ENCODE data around the gene SLC12A2. TPM values are rescaled to one million over a fixed set of nuclear protein-coding genes. Genes with fewer than 3 reads are reported as not detected.

Gene SLC12A2
- polyA plus RNA-seq, 1 donor from 2014 or later: 28.6 TPM

DNA sequence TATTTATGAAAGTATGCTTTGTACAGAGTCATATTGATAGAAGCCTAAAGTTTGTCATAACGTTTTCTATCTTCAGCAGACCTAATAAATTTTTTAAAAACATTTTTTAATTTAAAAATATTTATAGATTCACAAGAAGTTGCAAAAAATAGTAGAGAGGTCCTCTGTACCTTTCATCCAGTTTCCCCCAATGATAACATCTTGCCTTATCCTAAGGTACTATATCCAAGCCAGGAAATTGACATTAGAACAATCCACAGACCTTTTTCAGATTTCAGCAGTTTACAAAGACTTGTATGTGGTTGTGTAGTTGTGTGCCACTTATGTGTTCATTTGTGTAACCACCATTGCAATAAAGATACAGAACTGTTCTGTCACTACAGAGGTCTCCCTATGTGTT, 88.5 kb downstream of the SLC12A2 start:
- Histone ChIP-seq H3K4me2 (ENCODE audit: low read length) (no peak overlapping the region), H3K27me3 (ENCODE audit: insufficient read depth, low read depth, low read length) (no peaks in the 10 kb centered on the region), H3K36me3 (ENCODE audit: insufficient read depth, low read length) (no peaks in the 10 kb centered on the region), H3K9me2 (ENCODE audit: insufficient read depth, low read length) (no peaks in the 10 kb centered on the region), H3K4me3 (ENCODE audit: low read length) (no peak overlapping the region), H3K9ac (ENCODE audit: low read length) (no peak overlapping the region), H2AFZ (ENCODE audit: low read depth, low read length) (no peak overlapping the region), H3K79me2 (replicated peaks; ENCODE audit: insufficient read depth, low read length) (no peaks in the 10 kb centered on the region), H3F3A (ENCODE audit: insufficient read depth, low read length, poor library complexity, severe bottlenecking) (no peaks in the 10 kb centered on the region), H3K9me3 (ENCODE audit: low read length) (no peaks in the 10 kb centered on the region), H4K20me1 (ENCODE audit: insufficient read depth) (no peaks in the 10 kb centered on the region), H3K27ac (ENCODE audit: low read length) (no peak overlapping the region)
- TF ChIP-seq SMC3 (conservative IDR thresholded peaks at IDR 0.05; ENCODE audit: poor library complexity): no peak
- TF ChIP-seq TAF1 (IDR thresholded peaks at IDR 0.05; ENCODE audit: low read depth): no peak
- TF ChIP-seq RAD21 (conservative IDR thresholded peaks at IDR 0.05): no peak
- no peak for TF ChIP-seq EP300 (conservative IDR thresholded peaks at IDR 0.05; ENCODE audit: poor library complexity, severe bottlenecking)
- TF ChIP-seq, protein P1, sequence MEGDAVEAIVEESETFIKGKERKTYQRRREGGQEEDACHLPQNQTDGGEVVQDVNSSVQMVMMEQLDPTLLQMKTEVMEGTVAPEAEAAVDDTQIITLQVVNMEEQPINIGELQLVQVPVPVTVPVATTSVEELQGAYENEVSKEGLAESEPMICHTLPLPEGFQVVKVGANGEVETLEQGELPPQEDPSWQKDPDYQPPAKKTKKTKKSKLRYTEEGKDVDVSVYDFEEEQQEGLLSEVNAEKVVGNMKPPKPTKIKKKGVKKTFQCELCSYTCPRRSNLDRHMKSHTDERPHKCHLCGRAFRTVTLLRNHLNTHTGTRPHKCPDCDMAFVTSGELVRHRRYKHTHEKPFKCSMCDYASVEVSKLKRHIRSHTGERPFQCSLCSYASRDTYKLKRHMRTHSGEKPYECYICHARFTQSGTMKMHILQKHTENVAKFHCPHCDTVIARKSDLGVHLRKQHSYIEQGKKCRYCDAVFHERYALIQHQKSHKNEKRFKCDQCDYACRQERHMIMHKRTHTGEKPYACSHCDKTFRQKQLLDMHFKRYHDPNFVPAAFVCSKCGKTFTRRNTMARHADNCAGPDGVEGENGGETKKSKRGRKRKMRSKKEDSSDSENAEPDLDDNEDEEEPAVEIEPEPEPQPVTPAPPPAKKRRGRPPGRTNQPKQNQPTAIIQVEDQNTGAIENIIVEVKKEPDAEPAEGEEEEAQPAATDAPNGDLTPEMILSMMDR (IDR thresholded peaks at IDR 0.05; ENCODE audit: poor library complexity, severe bottlenecking): no peak
- TF ChIP-seq, protein P2, sequence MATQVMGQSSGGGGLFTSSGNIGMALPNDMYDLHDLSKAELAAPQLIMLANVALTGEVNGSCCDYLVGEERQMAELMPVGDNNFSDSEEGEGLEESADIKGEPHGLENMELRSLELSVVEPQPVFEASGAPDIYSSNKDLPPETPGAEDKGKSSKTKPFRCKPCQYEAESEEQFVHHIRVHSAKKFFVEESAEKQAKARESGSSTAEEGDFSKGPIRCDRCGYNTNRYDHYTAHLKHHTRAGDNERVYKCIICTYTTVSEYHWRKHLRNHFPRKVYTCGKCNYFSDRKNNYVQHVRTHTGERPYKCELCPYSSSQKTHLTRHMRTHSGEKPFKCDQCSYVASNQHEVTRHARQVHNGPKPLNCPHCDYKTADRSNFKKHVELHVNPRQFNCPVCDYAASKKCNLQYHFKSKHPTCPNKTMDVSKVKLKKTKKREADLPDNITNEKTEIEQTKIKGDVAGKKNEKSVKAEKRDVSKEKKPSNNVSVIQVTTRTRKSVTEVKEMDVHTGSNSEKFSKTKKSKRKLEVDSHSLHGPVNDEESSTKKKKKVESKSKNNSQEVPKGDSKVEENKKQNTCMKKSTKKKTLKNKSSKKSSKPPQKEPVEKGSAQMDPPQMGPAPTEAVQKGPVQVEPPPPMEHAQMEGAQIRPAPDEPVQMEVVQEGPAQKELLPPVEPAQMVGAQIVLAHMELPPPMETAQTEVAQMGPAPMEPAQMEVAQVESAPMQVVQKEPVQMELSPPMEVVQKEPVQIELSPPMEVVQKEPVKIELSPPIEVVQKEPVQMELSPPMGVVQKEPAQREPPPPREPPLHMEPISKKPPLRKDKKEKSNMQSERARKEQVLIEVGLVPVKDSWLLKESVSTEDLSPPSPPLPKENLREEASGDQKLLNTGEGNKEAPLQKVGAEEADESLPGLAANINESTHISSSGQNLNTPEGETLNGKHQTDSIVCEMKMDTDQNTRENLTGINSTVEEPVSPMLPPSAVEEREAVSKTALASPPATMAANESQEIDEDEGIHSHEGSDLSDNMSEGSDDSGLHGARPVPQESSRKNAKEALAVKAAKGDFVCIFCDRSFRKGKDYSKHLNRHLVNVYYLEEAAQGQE (IDR thresholded peaks at IDR 0.05; ENCODE audit: borderline replicate concordance): no peak
- no peak for TF ChIP-seq EZH2 (IDR thresholded peaks at IDR 0.05; ENCODE audit: borderline replicate concordance, insufficient read depth, low read length, poor library complexity, severe bottlenecking)
- TF ChIP-seq POLR2AphosphoS5 (IDR thresholded peaks at IDR 0.05): no peak
- no peak for TF ChIP-seq MXI1 (conservative IDR thresholded peaks at IDR 0.05; ENCODE audit: poor library complexity, severe bottlenecking)

DNA sequence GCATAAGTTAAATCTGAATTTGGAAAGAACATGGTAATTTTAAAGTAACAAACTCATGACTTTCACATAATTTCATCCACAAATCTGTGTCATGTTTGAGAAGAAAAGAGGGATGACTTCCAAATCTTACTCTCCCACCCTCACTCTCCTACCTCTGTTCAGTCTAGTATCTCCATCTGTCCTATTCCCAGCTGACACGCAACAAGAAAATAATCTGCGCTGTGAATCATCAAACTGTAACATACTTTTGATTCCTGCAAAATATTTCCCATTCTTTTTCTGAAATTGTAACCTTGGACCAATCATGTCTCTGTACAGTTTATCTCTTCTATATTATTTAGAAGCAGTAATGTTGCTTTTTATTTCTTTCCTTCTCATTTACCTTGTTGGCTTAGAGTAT, 91.4 kb downstream of the SLC12A2 start:
- no peak overlapping the region for H3K9ac ChIP-seq (ENCODE audit: low read length)
- no peaks in the 10 kb centered on the region for H3K9me2 ChIP-seq (ENCODE audit: insufficient read depth, low read length)
- no peaks in the 10 kb centered on the region for H3F3A ChIP-seq (ENCODE audit: insufficient read depth, low read length, poor library complexity, severe bottlenecking)
- no peaks in the 10 kb centered on the region for H3K9me3 ChIP-seq (ENCODE audit: low read length)
- H3K4me3 ChIP-seq (ENCODE audit: low read length): no peak overlapping the region
- no peaks in the 10 kb centered on the region for H3K36me3 ChIP-seq (ENCODE audit: insufficient read depth, low read length)
- no peak for TF ChIP-seq MXI1 (conservative IDR thresholded peaks at IDR 0.05; ENCODE audit: poor library complexity, severe bottlenecking)
- no peak for TF ChIP-seq SMC3 (conservative IDR thresholded peaks at IDR 0.05; ENCODE audit: poor library complexity)
- H4K20me1 ChIP-seq (ENCODE audit: insufficient read depth): no peaks in the 10 kb centered on the region
- H2AFZ ChIP-seq (ENCODE audit: low read depth, low read length): no peak overlapping the region
- H3K79me2 ChIP-seq (replicated peaks; ENCODE audit: insufficient read depth, low read length): no peaks in the 10 kb centered on the region
- no peak overlapping the region for H3K4me2 ChIP-seq (ENCODE audit: low read length)
- no peak overlapping the region for H3K27ac ChIP-seq (ENCODE audit: low read length)
- H3K27me3 ChIP-seq (ENCODE audit: insufficient read depth, low read depth, low read length): no peaks in the 10 kb centered on the region

DNA sequence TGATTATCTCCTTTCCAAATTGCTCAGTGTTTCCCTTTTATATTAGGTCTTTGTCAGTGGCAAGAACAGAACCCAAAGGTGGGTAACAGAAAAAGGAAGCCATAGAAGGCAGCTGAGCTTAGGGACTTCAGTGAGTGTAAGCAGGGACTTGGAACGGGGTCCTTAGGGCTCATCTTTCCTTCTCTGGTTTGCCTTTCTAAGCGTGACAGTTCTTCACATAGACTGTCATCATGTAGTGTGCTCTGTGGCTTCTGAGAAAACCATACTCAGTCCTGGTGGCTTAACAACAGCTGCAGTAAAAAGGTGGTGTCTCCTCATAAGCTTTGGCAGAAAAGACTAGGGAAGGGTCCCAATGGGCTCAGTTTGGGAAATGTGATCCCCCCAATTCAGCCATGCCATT, 108.8 kb downstream of the SLC12A2 start:
- H3F3A ChIP-seq (ENCODE audit: insufficient read depth, low read length, poor library complexity, severe bottlenecking): no peaks in the 10 kb centered on the region
- no peaks in the 10 kb centered on the region for H3K9me3 ChIP-seq (ENCODE audit: low read length)
- H4K20me1 ChIP-seq (ENCODE audit: insufficient read depth): no peaks in the 10 kb centered on the region
- H3K79me2 ChIP-seq (replicated peaks; ENCODE audit: insufficient read depth, low read length): no peaks in the 10 kb centered on the region
- H3K4me2 ChIP-seq (ENCODE audit: low read length): no peak overlapping the region
- no peaks in the 10 kb centered on the region for H3K9me2 ChIP-seq (ENCODE audit: insufficient read depth, low read length)
- TF ChIP-seq, protein P2 (IDR thresholded peaks at IDR 0.05; ENCODE audit: borderline replicate concordance): no peak
- TF ChIP-seq, protein P1 (IDR thresholded peaks at IDR 0.05; ENCODE audit: poor library complexity, severe bottlenecking): no peak
- TF ChIP-seq EZH2 (IDR thresholded peaks at IDR 0.05; ENCODE audit: borderline replicate concordance, insufficient read depth, low read length, poor library complexity, severe bottlenecking): no peak
- no peak for TF ChIP-seq SMC3 (conservative IDR thresholded peaks at IDR 0.05; ENCODE audit: poor library complexity)
- TF ChIP-seq TAF1 (IDR thresholded peaks at IDR 0.05; ENCODE audit: low read depth): no peak
- no peak overlapping the region for H3K27ac ChIP-seq (ENCODE audit: low read length)
- no peaks in the 10 kb centered on the region for H3K36me3 ChIP-seq (ENCODE audit: insufficient read depth, low read length)
- no peak overlapping the region for H3K4me3 ChIP-seq (ENCODE audit: low read length)
- H3K27me3 ChIP-seq (ENCODE audit: insufficient read depth, low read depth, low read length): no peaks in the 10 kb centered on the region
- H3K9ac ChIP-seq (ENCODE audit: low read length): no peak overlapping the region
- no peak overlapping the region for H2AFZ ChIP-seq (ENCODE audit: low read depth, low read length)

Measured in neural cell (in vitro differentiated cells).